ENCODE data around the gene ARHGAP24.

- TF ChIP-seq CTCF (IDR thresholded peaks at IDR 0.05), result no peak
- TF ChIP-seq POLR2A (IDR thresholded peaks at IDR 0.05), result no peak
Observed at GRCh38 chr4:85722807-85723206, 247.9 kb downstream of the ARHGAP24 start.

Data from right lobe of liver (tissue), 4 donors.